ENCODE measurements around the gene MDM1.

Gene MDM1

DNA sequence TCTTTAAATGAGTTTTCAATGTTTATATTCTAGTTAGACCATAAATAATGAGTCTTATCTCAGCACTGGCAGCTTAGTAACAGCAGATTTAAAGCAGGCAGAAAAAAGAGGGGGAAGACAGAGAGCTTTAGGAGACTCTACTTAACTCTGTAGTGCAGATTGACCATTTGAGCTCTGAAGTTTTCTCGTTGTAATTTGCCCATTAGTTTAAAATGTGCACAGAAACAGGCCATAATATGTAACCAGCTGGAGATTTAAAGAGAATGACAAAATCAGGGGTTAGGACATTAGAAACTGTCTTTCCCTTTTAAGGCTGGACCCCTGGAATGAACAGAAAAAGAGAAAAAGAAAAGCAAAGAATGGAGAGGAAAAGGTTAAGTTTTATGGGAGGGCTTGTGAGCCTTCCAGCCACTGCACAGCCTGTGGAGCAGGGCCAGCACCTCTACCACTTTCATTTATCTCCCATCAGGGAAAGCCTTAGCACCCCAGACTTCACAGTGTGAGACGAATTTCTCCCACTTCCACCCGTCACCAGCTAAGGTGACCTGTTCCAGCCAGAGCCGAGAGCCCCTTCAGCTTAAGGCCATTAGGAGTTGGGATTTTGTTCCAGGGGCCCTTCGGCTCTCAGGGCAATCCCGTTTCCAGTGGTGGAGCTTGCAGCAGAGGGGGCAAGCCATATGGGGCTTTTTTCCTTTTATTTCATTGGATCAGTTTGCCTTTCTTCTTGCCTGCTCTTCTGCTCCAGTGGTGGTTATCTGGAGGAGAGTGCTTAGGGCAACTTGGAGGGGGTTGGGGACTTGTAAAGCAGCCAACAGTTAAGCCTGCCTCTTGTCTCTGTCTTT is 86.8 kb downstream of the MDM1 start:
- in situ Hi-C loops (cut with MboI; ENCODE audit: low sequenced_read_pairs) = no loop called here

Measured in HL-60/S4 treated with retinoic acid at 250 ng/mL for 4 days and 3 days (cell line).